Neural cell (in vitro differentiated cells): ENCODE measurements around the gene TREM1.

Experiments used
- CTCF ChIP-seq: fragments of 450-650 bp; IDR thresholded peaks from 2 replicates; pipeline ENCODE4 v1.5.1; 2014; ENCODE audit warnings: antibody characterized with exemption, mild to moderate bottlenecking, moderate library complexity; ENCODE audit not compliant: poor library complexity, severe bottlenecking
- EZH2 ChIP-seq: fragments of 200-600, 300-800 bp; shearing (Covaris generic), sonication (generic); IDR thresholded peaks from 2 replicates; pipeline ENCODE4 v1.6.1; 2014; ENCODE audit warnings: antibody characterized with exemption, low read length, borderline replicate concordance, mild to moderate bottlenecking; ENCODE audit not compliant: insufficient read depth, poor library complexity, severe bottlenecking
- POLR2AphosphoS5 ChIP-seq: IDR thresholded peaks from 2 replicates; pipeline ENCODE4 v1.6.1; 2012
- REST ChIP-seq: IDR thresholded peaks from 2 replicates; pipeline ENCODE4 v1.6.1; 2012; ENCODE audit warnings: borderline replicate concordance

GRCh38 chr6:41228616-41229015 lies 57.9 kb downstream of the TREM1 start:
- TF ChIP-seq REST (no peak), CTCF (no peak), EZH2 (no peak), POLR2AphosphoS5 (no peak)
